ENCODE measurements around the gene SLC39A11.

DNA sequence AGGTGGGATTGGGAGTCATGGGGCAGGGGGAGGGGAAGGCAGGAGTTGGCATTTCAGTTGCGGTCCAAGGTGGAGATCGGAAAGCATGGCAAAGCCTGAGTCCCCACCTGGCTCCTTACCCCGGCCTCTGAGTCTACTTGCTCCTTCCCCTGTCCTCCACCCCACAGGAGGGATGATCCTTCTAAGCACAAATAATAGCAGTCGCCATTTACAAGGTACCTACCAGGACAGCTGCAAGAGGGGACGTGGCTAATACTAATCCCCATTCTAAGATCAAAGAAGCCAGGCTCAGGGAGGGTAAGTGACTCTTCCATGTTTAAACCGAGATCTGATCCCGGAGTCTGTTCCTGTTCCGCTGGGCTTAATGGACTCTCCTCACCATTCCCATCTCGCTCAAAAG is 396.3 kb downstream of the SLC39A11 start:
- TF ChIP-seq CTCF (conservative IDR thresholded peaks at IDR 0.05) = no peak
- no peak for TF ChIP-seq EZH2 (IDR thresholded peaks at IDR 0.05; ENCODE audit: low read depth)

Data from PC-9 (cell line).